NCI-H69 (cell line): ENCODE measurements around the gene PTGER2.

Experiments
- DNase-seq: peaks from one replicate; lab custom pipeline; 2025; lab: John Stamatoyannopoulos, UW

PTGER2 gene

DNA sequence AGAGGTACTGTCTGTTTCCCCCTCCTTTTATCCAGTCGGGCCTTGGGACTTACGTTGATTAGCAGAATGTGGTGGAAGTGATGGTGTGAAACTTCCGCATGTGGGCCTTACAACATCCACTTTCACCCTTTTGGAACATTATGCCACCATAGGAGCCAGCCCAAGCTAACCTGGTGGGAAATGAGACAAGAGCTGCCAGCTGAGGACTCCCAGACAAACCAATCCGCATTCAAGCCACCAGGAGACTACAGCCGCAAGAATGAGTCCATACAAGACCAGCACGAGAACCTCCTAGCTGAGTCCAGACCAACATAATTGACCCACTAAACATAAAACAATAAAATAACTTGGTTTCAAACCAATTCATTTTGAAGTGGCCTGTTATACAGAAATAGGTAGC lies 9.1 kb upstream of the PTGER2 start:
- no peak for DNase-seq

DNA sequence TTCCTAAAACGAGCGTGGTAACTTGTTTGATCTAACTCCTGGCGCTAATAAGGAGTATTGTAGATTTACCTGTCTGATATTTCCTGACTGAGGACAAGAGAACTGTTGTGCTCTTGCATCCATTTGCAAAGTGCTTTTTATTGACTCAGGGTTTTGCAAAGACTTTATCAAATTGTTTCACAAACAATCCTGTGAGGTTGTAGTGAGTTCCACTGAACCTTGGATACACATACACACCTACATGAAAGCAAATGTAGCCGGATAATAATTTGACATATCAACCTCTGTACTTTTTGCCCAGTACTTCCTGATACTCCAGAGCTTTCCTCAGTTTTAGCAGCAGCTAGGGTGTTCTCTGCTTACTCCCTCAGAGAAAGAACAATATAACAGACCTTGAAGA lies 6.7 kb upstream of the PTGER2 start:
- peak; percentile 10 for DNase-seq

DNA sequence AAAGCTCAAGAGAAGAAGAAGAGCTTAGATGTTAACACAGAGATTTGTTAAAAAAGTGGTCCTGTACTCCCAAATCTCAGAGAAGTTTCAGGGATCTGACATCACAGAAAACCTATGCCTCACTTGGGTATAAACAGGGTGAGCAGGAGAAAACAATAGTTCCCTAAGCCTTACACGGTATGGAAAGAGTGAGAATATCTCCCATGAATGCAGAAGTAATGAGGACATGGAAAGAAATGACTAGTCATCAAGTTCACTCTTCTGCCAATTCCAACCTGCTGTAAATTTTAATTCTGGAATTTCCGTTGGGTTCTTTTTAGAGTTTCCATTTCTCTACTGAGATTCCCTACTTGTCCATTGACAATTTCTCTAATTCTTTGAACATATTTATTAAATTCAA lies 6.2 kb upstream of the PTGER2 start:
- no peak for DNase-seq

DNA sequence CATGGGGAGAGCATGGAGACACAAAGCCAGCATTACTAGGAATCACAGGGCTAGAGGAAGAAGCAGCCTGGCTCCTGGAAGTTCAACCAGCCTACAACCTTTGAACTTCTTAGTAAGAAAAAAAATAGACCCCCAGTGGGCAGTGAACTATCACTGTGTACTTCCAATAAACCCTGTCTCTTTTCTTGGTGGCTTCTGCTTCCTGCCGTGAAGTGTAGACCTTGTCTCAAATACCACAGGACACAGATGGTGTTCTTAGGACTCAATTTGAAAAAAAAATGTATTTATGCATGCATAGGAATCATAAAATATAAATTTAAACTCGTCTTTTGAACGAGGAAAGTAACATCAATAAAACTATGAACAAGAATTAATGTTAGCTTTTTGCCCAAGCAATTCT lies 3.6 kb upstream of the PTGER2 start:
- DNase-seq: no peak

DNA sequence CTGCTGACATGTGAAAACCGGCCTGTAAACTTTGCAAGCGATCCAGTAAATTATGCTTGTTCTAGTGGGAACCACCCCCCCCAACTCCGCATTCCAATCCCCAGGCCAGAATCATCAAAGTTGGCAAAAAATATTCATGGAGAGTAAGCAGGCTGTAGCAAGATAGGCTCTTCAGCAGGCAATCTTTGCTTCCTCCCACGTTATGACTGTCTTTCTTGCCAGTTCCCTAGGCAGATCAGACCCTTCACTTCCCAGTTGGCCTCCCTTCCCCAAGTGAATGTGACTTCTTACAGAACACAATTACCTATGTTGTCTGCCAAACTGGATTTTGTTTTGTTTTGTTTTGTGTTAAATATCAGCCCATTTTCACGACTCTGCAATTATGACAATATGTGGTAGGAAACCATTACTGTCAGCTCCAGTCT lies 1.2 kb upstream of the PTGER2 start:
- DNase-seq: no peak

DNA sequence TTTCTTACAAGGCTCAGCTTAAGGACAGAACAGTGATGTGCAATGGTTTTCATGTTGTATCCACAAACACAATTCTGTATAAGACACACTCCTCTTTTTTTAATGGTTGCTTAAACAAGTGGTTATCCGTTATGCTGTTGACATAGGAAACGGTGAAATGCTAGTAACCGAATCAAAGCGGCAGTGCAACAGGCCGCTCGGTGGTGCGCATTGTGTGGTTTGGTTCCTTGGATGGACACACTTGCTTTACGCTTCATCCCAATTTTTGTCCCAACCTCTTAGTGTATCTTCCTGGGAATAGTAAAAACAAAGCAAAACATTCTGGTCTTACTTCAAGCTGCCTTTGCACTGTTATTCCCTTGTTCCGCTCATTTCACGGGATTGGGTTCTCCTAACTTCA lies 650 bp upstream of the PTGER2 start:
- DNase-seq: no peak

DNA sequence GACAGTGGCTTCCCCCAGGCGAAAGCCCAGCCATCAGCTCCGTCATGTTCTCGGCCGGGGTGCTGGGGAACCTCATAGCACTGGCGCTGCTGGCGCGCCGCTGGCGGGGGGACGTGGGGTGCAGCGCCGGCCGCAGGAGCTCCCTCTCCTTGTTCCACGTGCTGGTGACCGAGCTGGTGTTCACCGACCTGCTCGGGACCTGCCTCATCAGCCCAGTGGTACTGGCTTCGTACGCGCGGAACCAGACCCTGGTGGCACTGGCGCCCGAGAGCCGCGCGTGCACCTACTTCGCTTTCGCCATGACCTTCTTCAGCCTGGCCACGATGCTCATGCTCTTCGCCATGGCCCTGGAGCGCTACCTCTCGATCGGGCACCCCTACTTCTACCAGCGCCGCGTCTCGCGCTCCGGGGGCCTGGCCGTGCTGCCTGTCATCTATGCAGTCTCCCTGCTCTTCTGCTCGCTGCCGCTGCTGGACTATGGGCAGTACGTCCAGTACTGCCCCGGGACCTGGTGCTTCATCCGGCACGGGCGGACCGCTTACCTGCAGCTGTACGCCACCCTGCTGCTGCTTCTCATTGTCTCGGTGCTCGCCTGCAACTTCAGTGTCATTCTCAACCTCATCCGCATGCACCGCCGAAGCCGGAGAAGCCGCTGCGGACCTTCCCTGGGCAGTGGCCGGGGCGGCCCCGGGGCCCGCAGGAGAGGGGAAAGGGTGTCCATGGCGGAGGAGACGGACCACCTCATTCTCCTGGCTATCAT lies 663 bp downstream of the PTGER2 start:
- DNase-seq: peak; percentile 68

DNA sequence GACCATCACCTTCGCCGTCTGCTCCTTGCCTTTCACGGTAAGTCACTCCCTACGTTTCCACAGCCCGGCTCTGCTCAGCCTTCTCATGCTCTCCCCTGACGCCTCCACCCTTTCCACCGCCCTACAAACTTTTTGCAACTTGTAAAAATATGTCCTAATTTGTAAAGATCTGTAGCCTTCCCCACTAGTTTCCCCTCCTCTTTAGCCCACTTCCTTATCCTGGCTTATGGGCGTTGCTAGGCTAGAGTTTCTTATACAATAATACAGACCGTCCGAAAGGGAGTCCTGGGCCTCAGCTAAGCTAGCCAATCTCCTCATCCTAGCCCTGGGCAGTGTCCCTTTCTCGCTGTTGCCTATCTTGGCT lies 1.2 kb downstream of the PTGER2 start:
- DNase-seq: no peak

DNA sequence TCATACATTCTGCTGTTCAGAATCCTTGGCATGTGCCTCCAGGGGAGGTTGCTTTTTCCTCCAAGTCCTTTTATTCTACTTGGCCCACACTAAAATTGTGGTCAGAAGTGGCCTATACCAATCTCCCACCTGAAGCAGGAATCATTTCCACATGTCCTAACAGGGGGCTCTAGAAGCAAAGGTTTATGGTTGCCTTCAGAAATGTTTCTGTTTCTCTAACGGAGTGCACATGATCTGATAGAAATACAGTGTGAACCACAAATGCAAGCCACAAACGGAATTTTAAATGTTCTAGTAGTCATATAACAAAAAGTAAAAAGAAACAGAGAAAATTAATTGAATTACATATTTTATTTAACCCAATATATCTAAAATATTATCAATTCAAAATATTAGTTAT lies 4.0 kb downstream of the PTGER2 start:
- DNase-seq: no peak

DNA sequence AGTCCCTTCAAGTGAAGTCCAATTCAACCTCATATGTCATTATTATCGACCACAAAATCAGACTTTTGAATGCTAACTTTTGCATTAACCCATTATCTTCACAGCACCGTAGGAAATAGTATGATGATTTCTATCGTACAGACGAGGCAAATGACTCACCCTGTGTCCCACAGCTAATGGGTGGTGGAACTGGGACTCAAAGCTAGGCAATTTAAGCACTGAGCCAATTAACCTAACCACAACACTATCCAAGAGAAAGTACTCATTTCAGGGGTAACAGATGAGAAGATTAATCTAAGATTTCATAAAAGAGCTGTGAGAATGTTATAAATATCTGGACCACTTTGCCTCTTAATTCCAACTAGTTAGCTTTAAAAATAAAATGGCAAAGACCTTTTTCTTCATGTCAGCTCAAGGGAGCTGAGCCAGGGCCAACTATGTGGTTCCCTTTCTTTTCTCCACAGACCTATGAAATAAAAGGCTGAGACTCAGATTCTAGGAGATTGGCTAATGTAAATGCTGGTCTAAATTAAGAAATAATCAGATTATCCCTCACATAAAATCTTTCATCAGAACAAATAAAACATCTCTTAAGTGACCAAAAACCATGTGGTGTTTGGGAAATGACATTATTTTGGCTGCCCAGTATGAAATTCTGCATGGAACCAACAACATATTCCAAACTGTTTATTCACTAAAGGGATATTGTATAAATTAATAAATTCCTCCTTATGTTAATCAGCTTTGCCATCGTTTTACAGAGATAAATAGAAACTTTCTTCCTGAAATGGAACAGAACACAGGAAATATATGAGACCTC lies 4.9 kb downstream of the PTGER2 start:
- no peak for DNase-seq

DNA sequence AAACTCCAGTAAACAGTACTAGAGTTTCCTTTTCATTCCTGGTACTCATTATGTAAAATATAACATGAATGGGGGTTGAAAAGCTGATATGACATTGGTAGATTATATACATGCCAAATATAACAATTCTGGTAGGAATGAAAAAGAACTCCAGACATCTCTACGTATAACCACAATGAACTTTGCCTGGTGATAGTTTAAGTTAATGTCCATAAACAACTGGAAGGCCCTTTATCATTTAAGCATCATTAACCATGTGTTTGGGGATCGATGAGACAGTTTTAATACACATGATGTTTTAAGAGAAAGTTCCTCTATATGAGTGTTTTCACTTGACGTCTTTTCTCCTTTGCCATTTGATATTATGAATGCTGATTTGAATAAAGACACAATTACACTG lies 5.8 kb downstream of the PTGER2 start:
- DNase-seq: no peak

DNA sequence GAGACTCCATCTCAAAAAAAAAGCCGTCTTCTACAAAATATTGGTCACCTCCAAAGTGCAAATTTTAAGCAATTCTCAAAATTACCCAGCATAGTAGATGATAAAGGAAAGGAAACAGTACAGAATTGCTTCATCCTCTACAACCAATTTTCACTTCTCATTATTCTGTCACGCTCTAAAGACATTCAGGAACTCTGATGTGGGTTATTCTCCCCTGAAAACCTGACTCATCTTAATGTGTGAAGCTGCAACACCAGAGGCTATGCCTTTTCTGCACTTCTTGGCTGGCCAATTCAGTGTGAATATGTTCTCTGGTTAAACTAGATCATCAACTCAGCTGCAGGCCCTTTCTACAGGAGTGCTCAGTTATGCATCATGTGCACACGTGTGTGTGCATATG lies 11.0 kb downstream of the PTGER2 start:
- no peak for DNase-seq

DNA sequence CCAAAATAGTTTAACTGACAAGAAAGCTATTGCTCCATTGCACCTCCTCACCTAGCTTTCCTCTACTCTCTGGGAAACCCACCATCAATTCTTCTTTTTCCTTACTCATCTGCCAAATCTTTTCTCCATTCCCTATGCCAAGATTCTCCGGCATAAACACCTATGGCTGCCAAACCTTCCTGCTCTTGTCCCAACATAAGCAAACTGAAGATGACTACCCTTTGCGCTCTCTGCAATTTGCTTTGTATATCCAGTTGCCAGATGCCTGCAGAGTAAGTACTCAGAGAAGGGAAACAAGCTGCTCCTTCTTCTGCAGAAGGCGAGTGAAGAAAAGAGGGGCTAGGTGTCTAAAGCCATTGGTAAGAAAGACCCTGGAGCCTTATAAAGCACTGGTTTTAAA lies 11.5 kb downstream of the PTGER2 start:
- DNase-seq: no peak

DNA sequence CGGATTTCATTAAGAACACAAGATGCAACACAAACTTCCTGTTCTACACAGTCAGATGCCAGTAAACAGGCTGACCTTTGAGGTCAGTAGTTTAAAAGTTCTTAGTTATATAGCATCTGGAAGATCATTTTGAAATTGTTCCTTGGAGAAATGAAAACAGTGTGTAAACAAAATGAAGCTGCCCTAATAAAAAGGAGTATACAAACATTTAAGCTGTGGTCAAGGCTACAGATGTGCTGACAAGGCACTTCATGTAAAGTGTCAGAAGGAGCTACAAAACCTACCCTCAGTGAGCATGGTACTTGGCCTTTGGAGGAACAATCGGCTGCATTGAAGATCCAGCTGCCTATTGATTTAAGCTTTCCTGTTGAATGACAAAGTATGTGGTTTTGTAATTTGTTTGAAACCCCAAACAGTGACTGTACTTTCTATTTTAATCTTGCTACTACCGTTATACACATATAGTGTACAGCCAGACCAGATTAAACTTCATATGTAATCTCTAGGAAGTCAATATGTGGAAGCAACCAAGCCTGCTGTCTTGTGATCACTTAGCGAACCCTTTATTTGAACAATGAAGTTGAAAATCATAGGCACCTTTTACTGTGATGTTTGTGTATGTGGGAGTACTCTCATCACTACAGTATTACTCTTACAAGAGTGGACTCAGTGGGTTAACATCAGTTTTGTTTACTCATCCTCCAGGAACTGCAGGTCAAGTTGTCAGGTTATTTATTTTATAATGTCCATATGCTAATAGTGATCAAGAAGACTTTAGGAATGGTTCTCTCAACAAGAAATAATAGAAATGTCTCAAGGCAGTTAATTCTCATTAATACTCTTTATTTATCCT lies 13.5 kb downstream of the PTGER2 start:
- DNase-seq: no peak

DNA sequence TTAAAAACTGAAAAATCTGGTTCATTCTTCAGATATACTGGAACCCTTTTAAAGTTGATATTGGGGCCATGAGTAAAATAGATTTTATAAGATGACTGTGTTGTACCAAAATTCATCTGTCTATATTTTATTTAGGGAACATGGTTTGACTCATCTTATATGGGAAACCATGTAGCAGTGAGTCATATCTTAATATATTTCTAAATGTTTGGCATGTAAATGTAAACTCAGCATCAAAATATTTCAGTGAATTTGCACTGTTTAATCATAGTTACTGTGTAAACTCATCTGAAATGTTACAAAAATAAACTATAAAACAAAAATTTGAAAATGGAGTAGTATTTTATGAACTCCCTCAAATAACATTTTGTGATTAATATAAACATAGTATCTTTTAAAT lies 14.2 kb downstream of the PTGER2 start:
- no peak for DNase-seq

DNA sequence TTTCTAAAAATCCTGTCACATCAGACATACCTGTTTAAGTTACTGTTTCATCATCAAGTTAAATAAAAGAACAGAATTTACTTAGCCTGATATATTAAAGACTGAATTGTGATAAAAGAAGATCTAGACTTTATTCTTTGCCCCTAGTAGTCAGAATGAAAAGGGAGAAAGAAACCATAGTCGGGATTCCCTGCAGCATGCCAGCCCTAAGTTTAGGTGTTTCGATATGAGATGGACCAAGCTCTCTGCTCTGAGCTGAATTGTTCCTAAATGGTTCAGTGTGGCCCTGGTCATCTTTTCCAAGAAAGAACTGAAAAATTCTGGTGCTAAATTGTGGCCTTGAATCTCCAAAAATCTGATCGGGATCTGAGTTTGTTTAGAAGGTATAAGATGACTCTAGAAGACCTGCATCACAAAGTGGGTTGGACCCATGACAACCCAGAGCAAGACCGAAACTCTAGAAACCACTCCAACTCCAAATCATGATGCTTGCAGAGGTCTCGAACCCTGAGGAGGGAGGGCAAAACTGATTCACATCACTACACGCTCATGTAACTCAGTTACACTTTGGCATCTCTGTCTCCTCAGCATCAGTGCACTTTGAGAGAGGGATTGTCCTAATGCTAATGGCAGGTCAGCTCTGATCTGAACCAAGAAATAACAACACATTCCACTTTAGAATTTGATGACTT lies 15.7 kb downstream of the PTGER2 start:
- DNase-seq: no peak

DNA sequence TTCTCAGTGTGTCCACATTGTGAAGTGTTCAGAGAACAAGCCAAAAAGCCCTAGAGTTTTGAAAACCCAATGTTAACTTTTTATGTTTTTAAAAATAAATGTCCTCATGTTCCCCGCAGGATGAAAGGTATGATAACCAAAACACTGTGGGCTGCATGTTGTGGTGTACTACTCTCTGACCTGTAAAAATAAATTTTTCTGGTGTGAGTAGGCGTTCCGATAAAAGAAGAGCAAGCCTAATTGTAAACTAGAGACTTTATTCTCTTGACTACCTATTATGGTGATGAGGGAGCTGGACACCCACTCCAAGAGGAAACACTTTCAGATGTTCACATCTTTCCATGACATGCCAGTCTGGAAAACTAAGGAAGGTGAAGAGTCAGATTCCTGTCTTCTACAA lies 18.2 kb downstream of the PTGER2 start:
- DNase-seq: no peak

DNA sequence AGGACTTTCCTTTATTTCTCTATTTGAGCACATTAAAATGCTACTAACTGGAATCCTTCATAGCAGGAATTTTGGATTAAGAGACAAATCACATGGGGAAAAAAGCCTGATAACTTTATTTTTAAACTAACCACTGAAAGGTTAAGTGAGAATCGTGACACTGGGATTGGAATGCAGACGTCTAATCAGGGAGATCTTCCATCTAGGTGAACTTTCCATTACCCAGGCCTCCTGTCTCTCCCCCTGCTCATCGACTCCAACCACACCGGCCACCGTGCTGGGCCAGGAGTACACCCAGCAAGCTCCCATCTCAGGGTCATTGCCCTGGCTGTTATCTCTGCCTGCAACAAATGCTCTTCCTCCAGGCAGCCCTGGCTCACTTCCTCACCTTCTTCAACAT lies 19.0 kb downstream of the PTGER2 start:
- no peak for DNase-seq

DNA sequence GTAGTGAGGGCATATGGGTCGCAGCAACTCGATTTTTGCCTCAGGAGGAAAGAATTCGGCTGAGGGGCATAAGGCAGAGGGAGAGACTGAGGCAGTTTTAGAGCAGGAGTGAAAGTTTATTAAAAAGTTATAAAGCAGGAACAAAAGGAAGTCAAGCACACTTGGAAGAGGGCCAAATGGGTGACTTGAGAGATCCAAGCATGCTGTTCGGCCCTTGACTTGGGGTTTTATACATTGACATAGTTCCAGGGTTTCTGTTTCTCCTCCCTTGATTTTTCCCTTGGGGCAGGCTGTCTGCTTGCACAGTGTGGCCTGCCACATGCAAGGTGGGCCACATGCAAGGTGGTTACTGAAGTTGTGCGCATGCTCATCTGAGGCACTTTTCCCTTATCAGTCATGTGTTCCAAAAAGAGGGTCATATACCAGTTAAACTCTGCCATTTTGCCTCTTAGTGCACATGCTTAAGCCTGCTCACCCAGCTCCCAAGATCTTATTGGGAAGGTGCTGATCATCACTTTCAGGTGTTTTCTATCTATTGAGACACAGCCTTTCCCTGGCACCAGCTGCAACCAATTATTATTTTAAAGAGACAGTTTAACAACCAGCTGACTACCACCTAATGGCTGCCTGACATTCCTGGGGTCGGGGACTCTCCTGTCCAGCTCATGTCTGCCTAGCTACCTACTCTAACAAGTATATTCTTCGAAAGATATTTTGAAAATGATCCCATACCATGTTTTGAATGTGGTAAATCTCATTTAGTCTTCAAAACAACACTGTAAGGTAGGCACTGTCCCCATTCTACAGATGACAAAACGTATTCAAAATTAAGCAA lies 19.9 kb downstream of the PTGER2 start:
- DNase-seq: peak; percentile 13

DNA sequence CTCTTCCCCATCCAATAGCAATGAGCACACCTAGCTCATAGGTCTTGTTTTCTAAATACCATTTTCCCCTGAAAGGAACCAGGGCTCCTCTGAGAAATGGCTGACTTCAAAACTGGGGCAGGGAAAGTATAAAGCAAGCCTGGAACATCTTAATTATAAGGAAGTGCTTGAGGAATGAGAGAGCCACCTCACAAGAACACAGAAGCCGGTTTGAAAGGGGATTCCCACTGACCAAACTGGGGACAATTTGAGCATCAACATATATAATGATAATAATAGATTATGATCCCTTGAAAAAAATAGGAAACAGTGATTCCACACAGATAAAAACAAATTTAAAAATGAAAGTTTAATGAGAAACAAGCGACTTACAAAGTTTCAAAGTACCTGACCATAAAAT lies 22.1 kb downstream of the PTGER2 start:
- DNase-seq: no peak

DNA sequence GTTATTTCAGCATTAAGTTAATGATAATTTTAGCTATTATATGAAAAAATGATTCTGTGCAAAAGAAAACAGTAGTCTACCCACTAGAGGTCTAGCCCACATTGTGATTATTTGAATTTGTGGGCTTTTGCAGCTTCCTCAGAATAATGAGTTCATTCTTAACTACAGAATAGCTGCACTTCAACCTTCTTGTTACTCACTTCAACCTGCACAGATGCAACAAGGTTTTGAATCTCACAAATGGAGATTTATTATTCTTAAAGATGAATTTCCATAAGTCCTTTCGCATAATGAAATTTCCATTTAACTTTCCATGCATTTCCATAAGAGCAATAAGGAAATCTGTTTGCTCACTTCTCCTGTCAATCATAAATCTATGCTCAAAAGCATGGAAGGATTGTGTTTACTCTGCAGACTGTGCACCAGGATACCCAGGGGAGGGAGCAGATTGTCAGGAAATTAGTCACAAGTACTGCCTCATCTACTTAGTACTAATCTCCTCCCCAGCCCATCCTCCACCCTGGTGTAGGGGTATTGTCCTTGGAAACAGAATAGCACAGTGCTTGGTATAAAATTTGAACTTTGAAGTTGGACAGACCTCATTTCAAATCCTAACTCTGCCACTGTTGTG lies 24.1 kb downstream of the PTGER2 start:
- peak; percentile 62 for DNase-seq
